ENCODE results near the gene RTF1.
A peak's percentile ranks its signal among the peaks of the same experiment; 100 is the strongest.
"Not testable (repeated sequence)": the region's sequence is repeated elsewhere in the genome, so short reads cannot be mapped to it uniquely, and the experiment has no call there.

The RTF1 gene

GRCh38 chr15:41416742-41417417 lies at the start of gene RTF1:
TSS of gene RTF1 (plus strand) at chr15:41417095. CDS start at chr15:41417116, 21 bp downstream.
- peak; percentile 87 for DNase-seq

GRCh38 chr15:41367418-41367817 lies 49.5 kb upstream of the RTF1 start:
- DNase-seq = no peak

- no peak for DNase-seq
Measured at GRCh38 chr15:41377978-41378377, 38.9 kb upstream of the RTF1 start.

- not testable (repeated sequence) for DNase-seq
Measured at GRCh38 chr15:41383974-41384749, 32.7 kb upstream of the RTF1 start.

GRCh38 chr15:41387646-41388045 lies 29.2 kb upstream of the RTF1 start:
- no peak for DNase-seq

DNA sequence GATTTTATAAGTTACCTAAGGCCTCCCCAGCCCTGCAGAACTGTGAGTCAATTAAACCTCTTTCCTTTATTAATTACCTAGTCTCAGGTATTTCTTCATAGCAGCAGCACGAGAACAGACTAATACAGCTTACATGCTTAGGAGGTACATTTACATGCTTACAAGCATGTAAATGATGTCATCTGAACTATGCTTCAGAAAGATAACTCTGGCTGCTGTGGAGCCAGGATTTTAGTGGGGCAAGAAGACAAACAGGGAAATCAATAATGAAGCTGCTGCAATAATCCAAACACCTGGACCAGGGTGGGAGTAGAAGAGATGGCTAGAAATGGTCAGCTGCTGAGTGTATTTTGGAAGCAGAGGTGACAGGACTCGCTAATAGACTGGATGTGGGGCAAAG lies 24.2 kb upstream of the RTF1 start:
- no peak for DNase-seq

DNA sequence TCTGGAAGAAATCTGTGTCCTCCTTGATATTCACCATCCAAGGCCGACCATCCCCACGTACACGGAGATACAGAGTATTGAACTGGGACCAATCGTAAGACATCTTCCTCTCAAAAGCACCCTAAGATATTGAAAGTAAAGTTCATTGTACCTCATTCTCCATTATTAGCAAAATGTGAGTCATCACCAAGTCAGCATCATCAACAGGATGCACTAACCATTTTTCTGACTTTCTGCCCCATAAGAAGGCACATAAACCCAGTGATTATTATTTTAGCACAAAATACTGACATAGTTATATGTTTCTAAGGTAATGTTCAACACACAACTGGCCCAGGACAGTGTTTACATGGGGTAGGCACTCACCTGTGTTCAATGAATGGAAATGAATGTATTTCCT lies 22.0 kb upstream of the RTF1 start:
- DNase-seq = no peak

DNA sequence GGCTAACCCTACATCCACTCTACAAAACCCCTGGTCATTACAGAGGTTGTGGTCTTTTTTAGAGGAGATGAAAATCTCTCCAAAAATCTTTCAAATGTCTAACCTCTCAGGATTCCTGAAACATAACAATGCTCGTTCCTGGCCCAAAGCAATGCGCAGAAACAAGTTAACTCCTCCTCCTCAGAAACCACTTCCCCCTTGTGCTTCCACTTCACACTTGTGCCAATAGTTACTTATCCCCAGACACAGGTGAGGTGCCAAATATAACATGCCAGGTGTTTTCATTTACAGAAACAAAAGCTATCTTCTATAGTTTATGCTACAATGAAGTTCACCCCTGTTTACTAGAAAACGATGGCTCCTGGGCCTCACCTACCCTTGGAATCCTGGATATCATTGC lies 20.8 kb upstream of the RTF1 start:
- no peak for DNase-seq

GRCh38 chr15:41401904-41402267 lies 15.0 kb upstream of the RTF1 start:
- DNase-seq = no peak

DNA sequence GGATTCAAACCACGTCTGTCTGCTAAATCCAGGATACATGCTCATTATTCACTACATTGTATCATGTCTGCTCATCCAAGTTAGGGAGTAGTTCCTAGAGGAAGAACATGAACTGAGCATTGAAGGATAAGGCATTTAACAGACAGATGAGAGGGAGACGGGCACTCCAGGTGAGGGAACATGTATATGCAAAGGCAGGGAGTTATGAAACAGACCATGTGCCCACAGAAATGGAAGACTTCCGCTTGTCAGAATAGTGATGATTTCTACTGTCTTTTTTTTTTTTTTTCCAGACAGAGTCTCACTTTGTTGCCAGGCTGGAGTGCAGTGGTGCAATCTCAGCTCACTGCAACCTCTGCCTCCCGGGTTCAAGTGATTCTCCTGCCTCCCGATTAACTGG lies 9.6 kb upstream of the RTF1 start:
- DNase-seq = no peak

GRCh38 chr15:41408234-41408641 lies 8.7 kb upstream of the RTF1 start:
- no peak for DNase-seq

DNA sequence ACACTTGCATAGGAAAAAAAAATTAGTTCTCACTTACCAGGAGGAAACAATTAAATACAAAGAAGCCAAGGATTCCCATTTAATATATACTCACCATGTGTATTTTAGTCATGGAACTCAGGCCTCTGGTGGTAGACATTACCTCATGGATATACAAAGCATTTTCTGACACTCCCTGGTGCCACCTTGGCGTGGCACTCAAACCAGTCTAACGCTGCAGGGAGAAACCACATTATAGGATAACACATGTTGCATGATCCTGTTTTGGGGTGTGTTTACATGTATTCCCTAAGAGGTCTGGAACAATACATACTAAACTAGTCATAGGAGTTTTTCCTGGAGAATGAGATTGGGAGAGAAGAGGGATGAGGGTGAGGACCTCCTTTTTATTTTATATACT lies 5.9 kb upstream of the RTF1 start:
- DNase-seq = no peak

DNA sequence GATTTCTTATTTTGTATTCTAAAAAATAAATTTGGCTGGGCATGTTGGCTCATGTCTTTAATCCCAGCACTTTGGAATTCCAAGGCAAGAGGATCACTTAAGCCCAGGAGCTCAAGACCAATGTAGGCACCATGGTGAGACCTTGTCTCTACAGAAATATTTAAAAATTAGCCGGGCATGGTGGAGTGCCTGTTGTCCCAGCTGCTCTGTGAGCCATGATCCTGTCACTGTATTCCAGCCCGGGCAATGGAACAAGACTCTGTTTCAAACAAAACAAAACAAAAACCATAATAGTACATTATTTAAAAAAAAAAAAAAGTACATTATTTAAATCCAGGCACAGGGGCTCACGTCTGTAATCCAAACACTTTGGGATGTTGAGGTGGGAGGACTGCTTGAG lies 5.5 kb upstream of the RTF1 start:
- DNase-seq = no peak

DNA sequence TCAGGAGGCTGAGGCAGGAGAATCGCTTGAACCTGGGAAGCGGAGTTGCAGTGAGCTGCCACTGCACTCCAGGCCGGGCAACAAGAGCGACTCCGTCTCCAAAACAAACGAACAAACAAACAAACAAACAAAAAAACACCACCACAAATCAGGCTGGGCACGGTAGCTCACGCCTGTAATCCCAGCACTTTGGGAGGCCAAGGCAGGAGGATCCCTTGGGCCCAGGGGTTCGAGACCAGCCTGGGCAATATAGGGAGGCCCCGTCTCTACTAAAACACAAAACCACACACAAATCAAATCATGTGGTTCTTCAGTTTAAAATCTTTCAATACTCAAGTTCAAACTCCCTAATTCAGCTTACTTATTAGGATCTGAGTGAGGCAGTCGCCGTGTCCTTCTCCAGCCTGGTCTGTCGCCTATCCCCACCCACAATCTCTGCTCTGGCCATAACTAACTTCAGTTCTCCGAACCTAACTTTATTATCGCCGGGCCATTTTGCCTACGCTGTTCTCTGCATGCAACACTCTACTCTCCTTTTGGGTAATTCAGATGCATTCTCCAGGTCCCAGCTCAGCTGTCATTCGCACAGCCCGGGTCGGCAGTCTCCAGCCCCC lies 660 bp upstream of the RTF1 start:
- DNase-seq = no peak

DNA sequence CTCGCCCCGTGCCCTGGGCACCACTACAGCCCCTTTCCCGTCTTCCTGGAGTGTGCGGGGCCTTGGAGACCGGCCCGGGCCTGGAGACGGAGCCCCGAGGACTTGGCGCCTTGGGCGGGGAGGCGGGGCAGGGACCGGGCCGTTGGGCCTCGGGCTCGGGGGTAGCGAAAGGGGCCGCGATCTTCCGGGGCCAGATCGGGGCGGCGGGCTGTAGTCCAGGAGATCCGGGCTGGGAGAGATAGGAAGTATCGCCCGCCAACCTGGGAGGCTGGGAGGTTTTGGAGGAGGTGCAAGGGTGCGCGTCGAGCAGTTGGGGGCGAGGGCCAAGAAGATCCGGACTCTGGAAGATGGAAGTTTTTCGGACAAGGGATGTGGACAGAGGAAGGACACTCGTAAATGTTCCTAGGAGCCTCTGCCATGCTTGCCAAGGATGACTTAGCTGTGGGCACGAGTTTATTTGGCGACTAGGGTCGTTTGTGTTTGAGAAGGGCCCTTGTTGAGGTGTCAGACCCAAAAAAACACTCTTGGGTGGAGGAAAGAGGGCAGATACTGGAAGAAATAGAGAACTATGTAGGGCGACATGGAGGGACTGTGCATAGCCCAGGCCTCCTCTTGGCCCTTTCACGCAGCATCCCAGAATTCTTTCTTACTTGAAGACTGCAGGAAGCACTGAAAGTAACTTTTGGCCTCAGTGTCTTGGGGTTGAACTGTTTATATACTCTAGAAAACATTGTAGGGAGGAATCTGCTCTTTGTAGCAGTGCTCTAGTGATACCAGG lies 712 bp downstream of the RTF1 start:
- DNase-seq = peak; percentile 45

- DNase-seq = no peak
Measured at GRCh38 chr15:41423979-41424659, 7.2 kb downstream of the RTF1 start.

GRCh38 chr15:41424809-41425208 lies 7.9 kb downstream of the RTF1 start:
- DNase-seq = no peak

GRCh38 chr15:41425907-41426306 lies 9.0 kb downstream of the RTF1 start:
- not testable (repeated sequence) for DNase-seq

DNA sequence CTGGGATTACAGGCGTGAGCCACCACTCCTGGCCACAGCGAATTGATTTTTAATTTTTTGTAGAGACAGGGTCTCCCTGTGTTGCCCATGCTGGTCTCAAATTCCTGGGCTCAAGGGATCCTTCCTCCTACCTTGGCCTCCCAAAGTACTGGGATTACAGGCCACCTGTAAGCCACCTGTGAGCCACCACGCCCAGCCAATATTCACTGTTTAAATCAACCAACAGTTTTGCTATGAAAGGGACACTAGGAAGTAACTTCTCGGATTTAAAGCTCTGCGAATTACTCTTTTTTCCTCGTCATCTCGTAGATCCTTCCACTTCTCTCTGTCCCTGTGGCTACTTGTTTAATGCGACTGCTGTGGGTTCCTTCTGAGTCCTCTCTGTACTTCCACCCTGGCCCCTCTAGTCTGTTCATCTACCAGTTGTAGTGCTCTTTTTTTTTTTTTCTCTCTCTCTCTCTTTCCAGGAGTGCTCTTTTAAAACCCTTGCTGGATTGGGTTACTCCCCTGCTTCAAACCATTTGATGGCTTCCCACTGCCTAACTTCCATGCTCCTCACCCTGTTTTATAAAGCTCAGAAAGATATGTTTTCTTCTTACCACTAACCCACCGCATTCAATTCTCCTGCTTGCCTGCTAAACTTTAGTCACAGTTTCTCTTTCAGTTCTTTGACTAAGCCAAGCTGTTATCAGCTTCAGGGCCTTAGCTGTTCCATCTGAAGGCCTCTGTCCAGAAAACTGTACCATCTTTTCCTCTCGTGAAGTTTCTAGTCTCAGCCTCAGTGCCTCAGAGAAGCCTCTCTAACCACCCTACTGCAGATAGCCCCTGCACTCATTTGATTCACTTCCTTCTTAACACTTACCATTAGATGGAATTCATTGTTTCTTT lies 12.4 kb downstream of the RTF1 start:
- no peak for DNase-seq

GRCh38 chr15:41435037-41435786 lies 18.3 kb downstream of the RTF1 start:
- DNase-seq = no peak

GRCh38 chr15:41437448-41437847 lies 20.6 kb downstream of the RTF1 start:
- DNase-seq = no peak
